ENCODE data around the gene OR5K1.

OR5K1 gene

GRCh38 chr3:98518816-98519215, 55.8 kb downstream of the OR5K1 start:
- no peak for DNase-seq

- DNase-seq = no peak
These were observed 56.4 kb downstream of the OR5K1 start for GRCh38 chr3:98519351-98519750.

GRCh38 chr3:98521897-98522543, 59.0 kb downstream of the OR5K1 start:
- DNase-seq = peak; percentile 42

Measured in T1000 (cell line).